Measurements from ENCODE around the gene NLN. TPM values are rescaled to one million over a fixed set of nuclear protein-coding genes. Genes with fewer than 3 reads are reported as not detected.

Gene NLN
- total and polyA plus RNA-seq, 12 donors = 0.77 to 14.1 (median 6.9) TPM

GRCh38 chr5:65856520-65856919, 134.5 kb downstream of the NLN start:
- Histone ChIP-seq H3K27ac (no peak overlapping the region), H3K9me3 (replicated peaks in 1 of 3) (no peaks in the 10 kb centered on the region), H3K36me3 (replicated peaks in 1 of 2) (no peaks in the 10 kb centered on the region), H3K4me1 (replicated peaks in 1 of 2) (no peaks in the 10 kb centered on the region), H3K27me3 (no peaks in the 10 kb centered on the region), H3K4me3 (no peak overlapping the region)
- intact Hi-C loops (cut with DNase I) = no loop called here
- no peak for DNase-seq
- WGBS, 4 donors = 80 to 96% (median 92%) methylated on average over 5 of the region's 5 CpGs
- TF ChIP-seq POLR2A (IDR thresholded peaks at IDR 0.05) (no peak), CTCF (IDR thresholded peaks at IDR 0.05) (no peak)

- 59 to 80% (median 72%) methylated on average over 2 to 3 of the region's 3 CpGs for WGBS, 4 donors
- no peak for DNase-seq
- intact Hi-C loops (cut with DNase I) = no loop called here
Measured at GRCh38 chr5:65858316-65858715, 136.3 kb downstream of the NLN start.

GRCh38 chr5:65861830-65862241, 139.8 kb downstream of the NLN start:
- no peak for DNase-seq
- WGBS, 4 donors = 78 to 87% (median 82%) methylated on average over 3 of the region's 3 CpGs
- Histone ChIP-seq H3K27ac (no peak overlapping the region), H3K9me3 (replicated peaks in 1 of 3) (no peaks in the 10 kb centered on the region), H3K4me3 (no peak overlapping the region), H3K36me3 (replicated peaks in 1 of 2) (no peaks in the 10 kb centered on the region), H3K27me3 (no peaks in the 10 kb centered on the region), H3K4me1 (replicated peaks in 1 of 2) (no peaks in the 10 kb centered on the region)
- TF ChIP-seq CTCF (IDR thresholded peaks at IDR 0.05) (no peak), POLR2A (IDR thresholded peaks at IDR 0.05) (no peak)
- intact Hi-C loops (cut with DNase I) = no loop called here

More at GRCh38 chr5:65858316-65858715, 136.3 kb downstream of the NLN start:
- Histone ChIP-seq H3K27me3 (no peaks in the 10 kb centered on the region), H3K4me1 (replicated peaks in 1 of 2) (no peaks in the 10 kb centered on the region), H3K9me3 (replicated peaks in 1 of 3) (no peaks in the 10 kb centered on the region), H3K36me3 (replicated peaks in 1 of 2) (no peaks in the 10 kb centered on the region), H3K27ac (no peak overlapping the region), H3K4me3 (no peak overlapping the region)
- TF ChIP-seq POLR2A (IDR thresholded peaks at IDR 0.05) = no peak
- TF ChIP-seq CTCF (IDR thresholded peaks at IDR 0.05) = no peak

- Histone ChIP-seq H3K9me3 (replicated peaks in 1 of 3) (no peaks in the 10 kb centered on the region), H3K27me3 (no peaks in the 10 kb centered on the region), H3K4me3 (no peak overlapping the region), H3K4me1 (replicated peaks in 1 of 2) (no peaks in the 10 kb centered on the region), H3K36me3 (replicated peaks in 1 of 2) (no peaks in the 10 kb centered on the region), H3K27ac (no peak overlapping the region)
- TF ChIP-seq CTCF (IDR thresholded peaks at IDR 0.05) = no peak
- no peak for TF ChIP-seq POLR2A (IDR thresholded peaks at IDR 0.05)
- DNase-seq = no peak
- intact Hi-C loops (cut with DNase I) = no loop called here
Measured at GRCh38 chr5:65862384-65862783, 140.4 kb downstream of the NLN start.

Data from adrenal gland (tissue), 12 donors.